ENCODE measurements around the gene GNE. TPM values are rescaled to one million over a fixed set of nuclear protein-coding genes. Genes with fewer than 3 reads are reported as not detected.

Gene GNE
- 21.3 and 22.7 TPM in 2 replicates for total RNA-seq

DNA sequence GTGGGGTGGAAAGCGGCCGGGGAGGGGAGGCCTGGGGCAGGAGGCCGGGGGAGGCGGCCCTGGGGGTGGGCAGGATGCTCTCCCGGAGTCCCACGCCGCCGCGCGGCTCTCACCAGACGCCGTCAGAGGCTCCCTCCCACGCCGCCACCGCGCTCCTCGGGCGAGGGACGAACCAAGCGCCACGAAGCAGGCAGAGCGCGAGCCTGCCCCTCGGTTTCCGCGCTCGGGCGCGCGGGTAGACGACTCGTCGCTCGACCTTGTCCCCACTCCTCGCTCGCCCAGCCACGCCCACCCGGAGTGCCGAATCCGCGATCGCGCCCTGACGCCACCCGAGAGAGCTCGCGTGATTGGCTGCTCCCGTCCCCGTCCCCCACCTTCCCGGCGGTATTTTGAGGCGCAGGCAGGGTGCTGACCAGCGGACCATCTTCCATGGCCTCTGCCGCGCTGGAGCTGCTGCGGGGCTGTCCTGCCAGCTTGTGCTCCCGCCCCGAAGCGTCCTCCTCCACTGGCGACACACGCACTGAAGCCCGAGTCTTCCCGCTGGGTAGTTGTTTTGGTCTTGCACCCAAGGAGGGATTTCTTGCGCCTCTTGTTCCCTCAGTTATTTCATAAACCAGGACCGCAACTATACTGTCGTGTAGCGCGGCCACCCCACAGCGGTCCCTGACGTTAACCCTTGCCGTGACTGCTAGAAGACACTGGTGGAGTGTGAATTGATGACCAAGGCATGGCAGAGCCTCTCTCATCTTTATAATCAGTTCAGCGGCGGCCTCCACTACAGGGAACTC lies at the start of gene GNE:
GNE (minus strand) TSS at position 241 of the 788 bp plus-strand sequence. CDS start 9,093 bp downstream, outside the sequence.

DNA sequence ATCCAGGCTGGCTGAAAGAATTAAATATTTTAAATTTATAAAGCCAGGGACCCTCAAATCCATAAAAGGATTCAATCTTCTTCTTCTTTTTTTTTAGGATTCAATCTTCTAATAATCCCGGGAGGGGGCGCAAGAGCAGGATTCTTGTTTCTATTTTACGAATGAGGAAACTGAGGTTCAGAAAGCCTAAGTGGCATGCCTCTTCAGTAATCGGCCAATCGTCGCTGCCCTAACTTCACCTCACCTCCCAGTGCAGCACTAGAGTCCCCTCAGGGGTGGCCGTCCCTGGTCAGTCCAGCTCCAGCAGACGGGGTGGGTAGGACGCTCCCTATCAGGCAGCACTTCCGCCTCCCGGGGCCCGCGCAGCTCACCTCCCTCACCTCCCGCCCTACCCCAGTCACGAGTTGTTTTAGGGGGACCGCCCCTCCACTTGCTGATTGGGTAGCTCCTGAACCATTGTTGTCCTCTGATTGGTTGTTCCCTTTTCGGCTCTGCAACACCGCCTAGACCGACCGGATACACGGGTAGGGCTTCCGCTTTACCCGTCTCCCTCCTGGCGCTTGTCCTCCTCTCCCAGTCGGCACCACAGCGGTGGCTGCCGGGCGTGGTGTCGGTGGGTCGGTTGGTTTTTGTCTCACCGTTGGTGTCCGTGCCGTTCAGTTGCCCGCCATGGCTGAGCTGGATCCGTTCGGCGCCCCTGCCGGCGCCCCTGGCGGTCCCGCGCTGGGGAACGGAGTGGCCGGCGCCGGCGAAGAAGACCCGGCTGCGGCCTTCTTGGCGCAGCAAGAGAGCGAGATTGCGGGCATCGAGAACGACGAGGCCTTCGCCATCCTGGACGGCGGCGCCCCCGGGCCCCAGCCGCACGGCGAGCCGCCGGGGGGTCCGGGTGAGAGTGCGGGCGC lies 67.6 kb downstream of the GNE start, which contains the start of gene CLTA:
CLTA (plus strand) TSS at position 534 of the 902 bp plus-strand sequence; CDS start at position 670, 136 bp downstream.

DNA sequence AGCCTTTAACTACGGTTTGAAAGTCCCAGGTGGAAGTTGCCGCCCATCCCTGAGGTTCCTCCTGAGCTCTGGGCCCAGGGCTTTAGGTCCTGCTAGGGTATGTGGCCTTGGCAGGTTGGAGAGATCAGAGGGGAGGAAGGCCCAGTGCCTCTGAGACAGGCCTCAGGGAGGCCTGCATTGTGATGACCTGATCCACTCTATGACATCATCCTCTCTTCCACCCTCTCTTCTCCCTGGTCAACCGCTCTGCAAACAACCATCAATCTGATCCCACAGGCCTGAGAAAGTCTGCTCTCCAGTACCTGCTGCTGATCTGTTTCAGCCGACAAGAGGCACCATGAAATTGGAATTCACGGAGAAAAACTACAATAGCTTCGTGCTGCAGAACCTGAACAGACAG lies 89.1 kb downstream of the GNE start, which contains the start of gene CCIN:
CCIN (plus strand) TSS at position 223 of the 400 bp plus-strand sequence; CDS start at position 338, 115 bp downstream.

Other genes starting within 250 kb of the GNE start
- gene RECK, start 221.5 kb downstream of the GNE start, total RNA-seq, result 7.7 and 8.8 TPM in 2 replicates
- 54.4 and 61.2 TPM in 2 replicates for gene GLIPR2, start 121.7 kb downstream of the GNE start, total RNA-seq
- gene CCIN, start 89.1 kb downstream of the GNE start, total RNA-seq, result 0.63 and 1.6 TPM in 2 replicates
- gene CLTA, start 67.5 kb downstream of the GNE start, total RNA-seq, result 333 and 341 TPM in 2 replicates
- 11.1 and 18.4 TPM in 2 replicates for gene RNF38, start 141.8 kb upstream of the GNE start, total RNA-seq